Measurements from ENCODE around the gene SLC25A29. TPM values are rescaled to one million over a fixed set of nuclear protein-coding genes. Genes with fewer than 3 reads are reported as not detected.

The SLC25A29 gene
- total and polyA plus RNA-seq, 2 of the 8 experiments (the other 6 are each of a cell fraction or from before 2014, with no cell fraction given): 135 to 177 TPM

DNA sequence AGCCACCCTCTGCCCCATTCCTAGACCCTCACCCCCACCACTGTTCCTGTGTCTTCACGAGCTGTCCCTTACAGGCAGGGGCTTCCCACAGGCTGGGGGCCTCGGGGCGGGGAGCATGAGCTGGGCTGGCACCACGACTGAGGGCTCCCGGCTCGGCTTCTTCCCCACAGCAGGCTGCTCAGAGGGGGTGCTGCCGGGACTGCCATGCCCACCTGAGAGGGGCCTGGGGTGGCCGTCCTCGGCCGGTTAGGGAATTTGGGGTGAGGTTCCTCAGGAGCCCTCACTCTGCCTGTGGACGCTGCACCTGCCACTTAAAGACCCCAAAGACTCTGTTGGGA is 23.7 kb upstream of the SLC25A29 start:
- WGBS, 2 experiments (ENCODE audit: extremely low coverage in 1 of 2, insufficient coverage in 1 of 2, insufficient read length in 1 of 2, insufficient replicate concordance in 2 of 2, low coverage in 1 of 2, low lambda C conversion rate in 2 of 2, missing lambda C conversion rate in 1 of 2): 87% methylated on average over 11 of the region's 11 CpGs; no CpG with 5 or more reads in 1 of the 2 experiments
- H3K23me2 ChIP-seq (ENCODE audit: low read depth, low read length): no peaks in the 10 kb centered on the region
- FAIRE-seq: no peak

More for the DNA sequence above, 23.7 kb upstream of the SLC25A29 start:
- Histone ChIP-seq H3K9me3 (ENCODE audit: insufficient read depth in 2 of 2, low read depth in 1 of 2, low read length in 1 of 2) (no peaks in the 10 kb centered on the region), H3K79me2 (ENCODE audit: control insufficient read depth in 1 of 2, insufficient read depth in 2 of 2, low read length in 2 of 2) (no peaks in the 10 kb centered on the region), H3K23ac (ENCODE audit: insufficient read length) (no peak overlapping the region), H3K4me1 (replicated peaks in 1 of 4; ENCODE audit: control insufficient read depth in 3 of 4, insufficient read depth in 4 of 4, low read length in 3 of 4) (0 out of 7 replicates have a peak, but pooled peaks cover 0 to 4% (median 0%) of the 10 kb centered on the region in 4 experiments), H4K5ac (ENCODE audit: insufficient read length, low read depth, low read length) (no peak overlapping the region), H4K8ac (ENCODE audit: extremely low read depth, insufficient read depth, low read length) (no peak overlapping the region; the same call in 1 of the 2 replicates), H3K14ac (ENCODE audit: insufficient read length) (no peak overlapping the region), H2AK5ac (ENCODE audit: low read depth, low read length) (no peak overlapping the region), H2BK20ac (ENCODE audit: low read length) (no peak overlapping the region), H3K4me3 (ENCODE audit: extremely low read depth in 1 of 4, insufficient read depth in 2 of 4, low read depth in 3 of 4, low read length in 4 of 4) (no peak overlapping the region), H3K18ac (ENCODE audit: extremely low read depth, low read length) (no peak overlapping the region), H2BK12ac (ENCODE audit: low read depth, low read length) (no peak overlapping the region), H3K4ac (replicated peaks; ENCODE audit: insufficient read length, low read depth, low read length) (no peak overlapping the region), H3K27ac (ENCODE audit: low read depth, low read length) (no peak overlapping the region), H3K36me3 (ENCODE audit: control insufficient read depth in 2 of 4, insufficient read depth in 4 of 4, low read length in 3 of 4) (peaks cover 0 to 12% (median 4%) of the 10 kb centered on the region in 4 experiments; a peak in 5 of 8 replicates), H4K20me1 (replicated peaks in 1 of 2; ENCODE audit: control insufficient read depth in 1 of 2, insufficient read depth in 2 of 2, low read length in 2 of 2) (peaks cover 0 to 3% of the 10 kb centered on the region in 2 experiments), H2BK5ac (ENCODE audit: low read depth, low read length) (no peak overlapping the region), H2AFZ (ENCODE audit: low read length) (no peak overlapping the region), H3K56ac (replicated peaks; ENCODE audit: insufficient read length, low read depth, low read length) (no peak overlapping the region), H3K79me1 (ENCODE audit: low read depth, low read length) (no peaks in the 10 kb centered on the region), H4K91ac (replicated peaks; ENCODE audit: insufficient read length, low read length) (peak overlapping the region; percentile 37), H3K4me2 (ENCODE audit: insufficient read depth in 1 of 2, low read depth in 2 of 2, low read length in 2 of 2) (no peak overlapping the region), H3K9ac (replicated peaks in 1 of 4; ENCODE audit: extremely low read depth in 1 of 4, low read depth in 3 of 4, low read length in 3 of 4) (no peak overlapping the region), H3K27me3 (replicated peaks in 1 of 4; ENCODE audit: control insufficient read depth in 3 of 4, extremely low read depth in 1 of 4, insufficient read depth in 3 of 4, low read length in 3 of 4) (no peaks in the 10 kb centered on the region), H2BK120ac (replicated peaks; ENCODE audit: low read depth, low read length) (no peak overlapping the region), H2BK15ac (ENCODE audit: low read length) (no peak overlapping the region)
- no peak for DNase-seq (ENCODE audit: low read depth in 1 of 2, low spot score in 2 of 2)
- POLR2A ChIA-PET (ENCODE audit: partially characterized antibody): interaction anchor here (0.8 to 14.6 kb wide), 10 partner anchors 8 to 52 kb away, joined by 3 to 129 read pairs (median 6); a partner anchor contains a TSS
- TF ChIP-seq JUND (IDR thresholded peaks at IDR 0.05; ENCODE audit: low read length) (no peak), SIX5 (IDR thresholded peaks at IDR 0.05; ENCODE audit: low read depth, low read length) (no peak), TAF1 (IDR thresholded peaks at IDR 0.05; ENCODE audit: low read depth, low read length) (no peak), BRCA1 (IDR thresholded peaks at IDR 0.05; ENCODE audit: low read depth, low read length) (no peak), POLR2A (IDR thresholded peaks at IDR 0.05; ENCODE audit: control extremely low read depth in 1 of 2, low read depth in 2 of 2, low read length in 2 of 2) (no peak), SIN3A (conservative IDR thresholded peaks at IDR 0.05 in 1 of 2, IDR thresholded peaks at IDR 0.05 in 1 of 2; ENCODE audit: low read depth in 1 of 2, low read length in 2 of 2) (no peak), YY1 (IDR thresholded peaks at IDR 0.05; ENCODE audit: low read depth, low read length) (no peak)
- TF ChIP-seq, protein P1, sequence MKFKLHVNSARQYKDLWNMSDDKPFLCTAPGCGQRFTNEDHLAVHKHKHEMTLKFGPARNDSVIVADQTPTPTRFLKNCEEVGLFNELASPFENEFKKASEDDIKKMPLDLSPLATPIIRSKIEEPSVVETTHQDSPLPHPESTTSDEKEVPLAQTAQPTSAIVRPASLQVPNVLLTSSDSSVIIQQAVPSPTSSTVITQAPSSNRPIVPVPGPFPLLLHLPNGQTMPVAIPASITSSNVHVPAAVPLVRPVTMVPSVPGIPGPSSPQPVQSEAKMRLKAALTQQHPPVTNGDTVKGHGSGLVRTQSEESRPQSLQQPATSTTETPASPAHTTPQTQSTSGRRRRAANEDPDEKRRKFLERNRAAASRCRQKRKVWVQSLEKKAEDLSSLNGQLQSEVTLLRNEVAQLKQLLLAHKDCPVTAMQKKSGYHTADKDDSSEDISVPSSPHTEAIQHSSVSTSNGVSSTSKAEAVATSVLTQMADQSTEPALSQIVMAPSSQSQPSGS (IDR thresholded peaks at IDR 0.05; ENCODE audit: low read length): no peak
- CTCF ChIA-PET (ENCODE audit: partially characterized antibody): interaction anchor here (0.8 to 2.7 kb wide), 6 partner anchors 10 to 49 kb away, joined by 3 to 8 read pairs (median 4); no protein-coding TSS in a partner anchor

Data from H1 (cell line).